Measurements from ENCODE around the gene MALRD1.
"Not testable (repeated sequence)": the region's sequence is repeated elsewhere in the genome, so short reads cannot be mapped to it uniquely, and the experiment has no call there.

The MALRD1 gene

GRCh38 chr10:19739232-19739631, 690.6 kb downstream of the MALRD1 start:
- peaks cover 13% of the 10 kb centered on the region for H3K9me3 Mint-ChIP-seq
- not testable (repeated sequence) for H3K27me3 Mint-ChIP-seq; H3K27ac Mint-ChIP-seq; H3K4me1 Mint-ChIP-seq (ENCODE audit: low read depth); H3K36me3 Mint-ChIP-seq (ENCODE audit: low read depth); H3K4me3 Mint-ChIP-seq

DNA sequence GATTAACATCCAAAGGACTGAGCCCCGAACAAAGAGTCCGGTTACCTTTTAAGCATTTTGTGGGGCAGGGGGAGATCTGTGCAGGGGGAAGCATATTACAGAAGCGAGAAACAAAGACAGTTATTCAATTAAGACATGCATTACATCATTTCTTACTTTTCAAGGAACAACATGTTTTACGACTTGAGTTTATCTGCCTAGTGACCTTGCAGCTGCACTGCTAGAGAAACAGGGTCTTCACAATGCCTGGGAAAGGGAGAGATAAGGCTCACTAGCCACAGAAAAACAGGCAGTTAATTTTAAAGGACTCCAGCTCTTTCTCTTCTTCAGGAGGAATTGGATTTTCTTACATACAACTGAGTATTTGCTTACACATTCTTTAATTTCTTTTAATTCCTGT, 693.5 kb downstream of the MALRD1 start:
- not testable (repeated sequence) for H3K4me1 Mint-ChIP-seq (ENCODE audit: low read depth); H3K36me3 Mint-ChIP-seq (ENCODE audit: low read depth); H3K9me3 Mint-ChIP-seq; H3K4me3 Mint-ChIP-seq; H3K27me3 Mint-ChIP-seq; H3K27ac Mint-ChIP-seq

- Mint-ChIP-seq H3K27ac (no peak overlapping the region), H3K36me3 (ENCODE audit: low read depth) (no peaks in the 10 kb centered on the region), H3K4me3 (no peak overlapping the region), H3K27me3 (no peaks in the 10 kb centered on the region), H3K4me1 (ENCODE audit: low read depth) (no peaks in the 10 kb centered on the region), H3K9me3 (peaks cover 9% of the 10 kb centered on the region)
Measured at GRCh38 chr10:19745672-19746071, 697.1 kb downstream of the MALRD1 start.

GRCh38 chr10:19749185-19749729, 700.7 kb downstream of the MALRD1 start:
- Mint-ChIP-seq H3K27me3 (no peaks in the 10 kb centered on the region), H3K9me3 (peaks cover 4% of the 10 kb centered on the region), H3K4me1 (ENCODE audit: low read depth) (no peaks in the 10 kb centered on the region), H3K36me3 (ENCODE audit: low read depth) (no peaks in the 10 kb centered on the region), H3K4me3 (no peak overlapping the region), H3K27ac (no peak overlapping the region)

GRCh38 chr10:19750972-19751371, 702.4 kb downstream of the MALRD1 start:
- Mint-ChIP-seq H3K27me3 (no peaks in the 10 kb centered on the region), H3K4me1 (ENCODE audit: low read depth) (no peaks in the 10 kb centered on the region), H3K27ac (no peak overlapping the region), H3K36me3 (ENCODE audit: low read depth) (no peaks in the 10 kb centered on the region), H3K9me3 (peaks cover 4% of the 10 kb centered on the region), H3K4me3 (no peak overlapping the region)

GRCh38 chr10:19756919-19757318, 708.3 kb downstream of the MALRD1 start:
- Mint-ChIP-seq H3K4me3 (no peak overlapping the region), H3K9me3 (peaks cover 4% of the 10 kb centered on the region), H3K27ac (no peak overlapping the region), H3K27me3 (no peaks in the 10 kb centered on the region), H3K4me1 (ENCODE audit: low read depth) (no peaks in the 10 kb centered on the region), H3K36me3 (ENCODE audit: low read depth) (no peaks in the 10 kb centered on the region)

- Mint-ChIP-seq H3K4me3 (no peak overlapping the region), H3K27ac (no peak overlapping the region), H3K4me1 (ENCODE audit: low read depth) (no peaks in the 10 kb centered on the region)
Measured at GRCh38 chr10:19762026-19762425, 713.4 kb downstream of the MALRD1 start.

GRCh38 chr10:19764111-19764510, 715.5 kb downstream of the MALRD1 start:
- Mint-ChIP-seq H3K36me3 (ENCODE audit: low read depth) (no peaks in the 10 kb centered on the region), H3K4me3 (no peak overlapping the region), H3K9me3 (peaks cover 7% of the 10 kb centered on the region), H3K27me3 (no peaks in the 10 kb centered on the region), H3K27ac (no peak overlapping the region), H3K4me1 (ENCODE audit: low read depth) (no peaks in the 10 kb centered on the region)

More at GRCh38 chr10:19762026-19762425, 713.4 kb downstream of the MALRD1 start:
- H3K27me3 Mint-ChIP-seq, result no peaks in the 10 kb centered on the region
- no peaks in the 10 kb centered on the region for H3K36me3 Mint-ChIP-seq (ENCODE audit: low read depth)
- H3K9me3 Mint-ChIP-seq, result peaks cover 4% of the 10 kb centered on the region

DNA sequence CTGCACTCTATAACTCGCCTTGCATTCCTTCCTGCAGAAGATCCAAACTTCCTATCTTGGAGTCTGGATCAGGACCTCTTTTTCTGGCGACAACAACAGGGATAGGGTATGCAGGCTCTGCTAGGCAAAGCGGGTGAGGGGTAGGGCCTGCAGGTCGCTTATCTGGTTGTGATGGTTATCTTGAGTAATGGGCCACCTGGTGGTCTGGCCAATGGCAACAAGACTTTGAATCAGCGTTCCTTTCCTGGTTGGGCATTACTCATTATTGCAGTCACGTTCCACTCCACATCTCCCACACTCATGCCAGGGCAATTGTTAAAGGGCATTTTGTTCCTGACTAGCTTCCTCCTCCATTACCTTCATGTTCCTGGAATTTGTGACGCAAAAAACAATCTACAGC, 719.3 kb downstream of the MALRD1 start:
- Mint-ChIP-seq H3K27me3 (no peaks in the 10 kb centered on the region), H3K27ac (no peak overlapping the region), H3K4me3 (no peak overlapping the region), H3K9me3 (peaks cover 7% of the 10 kb centered on the region), H3K36me3 (ENCODE audit: low read depth) (no peaks in the 10 kb centered on the region), H3K4me1 (ENCODE audit: low read depth) (no peaks in the 10 kb centered on the region)

GRCh38 chr10:19769826-19770225, 721.2 kb downstream of the MALRD1 start:
- not testable (repeated sequence) for H3K4me3 Mint-ChIP-seq; H3K4me1 Mint-ChIP-seq (ENCODE audit: low read depth); H3K27me3 Mint-ChIP-seq; H3K27ac Mint-ChIP-seq; H3K36me3 Mint-ChIP-seq (ENCODE audit: low read depth); H3K9me3 Mint-ChIP-seq

GRCh38 chr10:19772972-19773371, 724.4 kb downstream of the MALRD1 start:
- Mint-ChIP-seq H3K36me3 (ENCODE audit: low read depth) (no peaks in the 10 kb centered on the region), H3K4me1 (ENCODE audit: low read depth) (no peaks in the 10 kb centered on the region), H3K9me3 (no peaks in the 10 kb centered on the region), H3K4me3 (no peak overlapping the region), H3K27ac (no peak overlapping the region), H3K27me3 (no peaks in the 10 kb centered on the region)

GRCh38 chr10:19775296-19775695, 726.7 kb downstream of the MALRD1 start:
- H3K27me3 Mint-ChIP-seq, result no peaks in the 10 kb centered on the region
- H3K4me1 Mint-ChIP-seq (ENCODE audit: low read depth), result no peaks in the 10 kb centered on the region
- H3K27ac Mint-ChIP-seq, result no peak overlapping the region
- no peaks in the 10 kb centered on the region for H3K36me3 Mint-ChIP-seq (ENCODE audit: low read depth)
- no peaks in the 10 kb centered on the region for H3K9me3 Mint-ChIP-seq
- H3K4me3 Mint-ChIP-seq, result no peak overlapping the region

DNA sequence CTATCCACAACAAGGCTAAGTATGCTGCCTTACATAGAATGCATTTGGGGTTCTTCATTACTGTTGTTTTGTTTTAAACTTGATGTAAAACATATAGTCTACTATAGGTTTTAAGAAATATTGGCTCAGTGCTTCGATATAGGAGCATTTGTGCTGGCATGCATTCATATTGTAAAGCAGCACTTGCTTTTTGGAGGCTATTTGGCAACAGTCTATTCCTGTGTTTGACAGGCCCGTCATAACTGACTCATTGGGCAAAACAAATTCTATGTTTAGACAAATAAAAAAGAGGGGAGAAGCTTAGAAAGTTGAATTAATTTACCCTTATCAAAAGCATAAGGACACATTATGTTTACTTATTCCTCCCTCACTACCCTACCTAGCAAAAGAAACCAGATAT, 729.2 kb downstream of the MALRD1 start:
- H3K4me3 Mint-ChIP-seq, result no peak overlapping the region
- no peaks in the 10 kb centered on the region for H3K4me1 Mint-ChIP-seq (ENCODE audit: low read depth)
- no peak overlapping the region for H3K27ac Mint-ChIP-seq
- H3K27me3 Mint-ChIP-seq, result no peaks in the 10 kb centered on the region
- no peaks in the 10 kb centered on the region for H3K36me3 Mint-ChIP-seq (ENCODE audit: low read depth)
- H3K9me3 Mint-ChIP-seq, result peaks cover 5% of the 10 kb centered on the region

DNA sequence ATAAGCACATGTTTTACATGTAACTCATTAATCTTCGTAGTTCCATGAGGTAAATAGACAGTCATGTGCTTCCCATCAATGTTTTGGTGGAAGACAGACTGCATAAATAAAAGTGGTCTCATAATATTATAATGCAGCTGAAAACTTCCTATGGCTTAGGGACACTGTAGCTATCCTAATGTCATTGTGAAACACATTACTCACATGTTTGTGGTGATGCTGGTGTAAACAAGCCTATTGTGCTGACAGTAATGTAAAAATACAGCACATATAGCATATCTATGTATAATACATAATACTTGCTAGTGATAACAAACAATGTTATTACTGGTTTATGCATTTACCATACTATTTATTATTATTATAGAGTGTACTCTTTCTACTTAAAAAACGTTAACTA, 730.4 kb downstream of the MALRD1 start:
- no peaks in the 10 kb centered on the region for H3K4me1 Mint-ChIP-seq (ENCODE audit: low read depth)
- no peak overlapping the region for H3K27ac Mint-ChIP-seq
- no peaks in the 10 kb centered on the region for H3K36me3 Mint-ChIP-seq (ENCODE audit: low read depth)
- no peaks in the 10 kb centered on the region for H3K27me3 Mint-ChIP-seq
- peaks cover 5% of the 10 kb centered on the region for H3K9me3 Mint-ChIP-seq
- no peak overlapping the region for H3K4me3 Mint-ChIP-seq

- no peaks in the 10 kb centered on the region for H3K36me3 Mint-ChIP-seq (ENCODE audit: low read depth)
- H3K27me3 Mint-ChIP-seq, result no peaks in the 10 kb centered on the region
- no peak overlapping the region for H3K4me3 Mint-ChIP-seq
- H3K27ac Mint-ChIP-seq, result no peak overlapping the region
- no peaks in the 10 kb centered on the region for H3K4me1 Mint-ChIP-seq (ENCODE audit: low read depth)
- peaks cover 5% of the 10 kb centered on the region for H3K9me3 Mint-ChIP-seq
Measured at GRCh38 chr10:19782430-19783089, 734.0 kb downstream of the MALRD1 start.

DNA sequence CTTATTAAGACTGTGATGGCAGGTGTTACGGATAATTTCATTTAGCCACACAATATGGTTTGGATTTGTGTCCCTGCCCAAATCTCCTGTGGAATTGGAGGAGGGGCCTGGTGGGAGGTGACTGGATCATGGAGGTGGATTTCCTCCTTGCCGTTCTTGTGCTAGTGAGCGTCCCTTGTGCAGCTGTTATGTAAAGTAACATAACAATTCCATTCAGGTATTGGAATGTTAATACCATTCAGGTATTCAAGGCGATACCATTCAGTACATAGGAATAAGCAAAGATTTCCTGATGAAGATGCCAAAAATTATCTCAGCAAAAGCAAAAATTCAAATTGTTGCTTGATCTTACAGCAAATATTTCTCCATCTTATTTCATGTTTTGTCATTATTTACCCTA, 735.1 kb downstream of the MALRD1 start:
- Mint-ChIP-seq H3K36me3 (ENCODE audit: low read depth) (no peaks in the 10 kb centered on the region), H3K9me3 (peaks cover 5% of the 10 kb centered on the region), H3K27me3 (peaks cover 4% of the 10 kb centered on the region), H3K4me1 (ENCODE audit: low read depth) (no peaks in the 10 kb centered on the region), H3K27ac (no peak overlapping the region), H3K4me3 (no peak overlapping the region)

Data from stimulated activated naive CD8-positive, alpha-beta T cell treated with anti-CD3 and anti-CD28 coated beads, Interleukin-15, Interleukin-2, amounts not matched to agents 100 ng/mL and 50 ng/mL, for 24 hours (primary cell).